Measurements from ENCODE around the gene FILIP1.

Gene FILIP1

GRCh38 chr6:75257343-75258087 is 236.1 kb downstream of the FILIP1 start:
- DNase-seq (ENCODE audit: low read depth): no peak
- H3K4me3 ChIP-seq (ENCODE audit: low read depth, low read length): no peak overlapping the region
- TF ChIP-seq, protein P1, sequence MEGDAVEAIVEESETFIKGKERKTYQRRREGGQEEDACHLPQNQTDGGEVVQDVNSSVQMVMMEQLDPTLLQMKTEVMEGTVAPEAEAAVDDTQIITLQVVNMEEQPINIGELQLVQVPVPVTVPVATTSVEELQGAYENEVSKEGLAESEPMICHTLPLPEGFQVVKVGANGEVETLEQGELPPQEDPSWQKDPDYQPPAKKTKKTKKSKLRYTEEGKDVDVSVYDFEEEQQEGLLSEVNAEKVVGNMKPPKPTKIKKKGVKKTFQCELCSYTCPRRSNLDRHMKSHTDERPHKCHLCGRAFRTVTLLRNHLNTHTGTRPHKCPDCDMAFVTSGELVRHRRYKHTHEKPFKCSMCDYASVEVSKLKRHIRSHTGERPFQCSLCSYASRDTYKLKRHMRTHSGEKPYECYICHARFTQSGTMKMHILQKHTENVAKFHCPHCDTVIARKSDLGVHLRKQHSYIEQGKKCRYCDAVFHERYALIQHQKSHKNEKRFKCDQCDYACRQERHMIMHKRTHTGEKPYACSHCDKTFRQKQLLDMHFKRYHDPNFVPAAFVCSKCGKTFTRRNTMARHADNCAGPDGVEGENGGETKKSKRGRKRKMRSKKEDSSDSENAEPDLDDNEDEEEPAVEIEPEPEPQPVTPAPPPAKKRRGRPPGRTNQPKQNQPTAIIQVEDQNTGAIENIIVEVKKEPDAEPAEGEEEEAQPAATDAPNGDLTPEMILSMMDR (IDR thresholded peaks at IDR 0.05; ENCODE audit: low read depth, low read length, missing control alignments): no peak

- TF ChIP-seq, protein P1 (IDR thresholded peaks at IDR 0.05; ENCODE audit: low read depth, low read length, missing control alignments): no peak
- H3K4me3 ChIP-seq (ENCODE audit: low read depth, low read length): no peak overlapping the region
- no peak for DNase-seq (ENCODE audit: low read depth)
Observed at GRCh38 chr6:75250552-75250951, 243.0 kb downstream of the FILIP1 start.

- no peak overlapping the region for H3K4me3 ChIP-seq (ENCODE audit: low read depth, low read length)
- TF ChIP-seq, protein P1 (IDR thresholded peaks at IDR 0.05; ENCODE audit: low read depth, low read length, missing control alignments): no peak
- DNase-seq (ENCODE audit: low read depth): no peak
Observed at GRCh38 chr6:75249837-75250236, 243.8 kb downstream of the FILIP1 start.

- DNase-seq (ENCODE audit: low read depth): no peak
- no peak overlapping the region for H3K4me3 ChIP-seq (ENCODE audit: low read depth, low read length)
- TF ChIP-seq, protein P1 (IDR thresholded peaks at IDR 0.05; ENCODE audit: low read depth, low read length, missing control alignments): no peak
Observed at GRCh38 chr6:75246386-75246785, 247.2 kb downstream of the FILIP1 start.

DNA sequence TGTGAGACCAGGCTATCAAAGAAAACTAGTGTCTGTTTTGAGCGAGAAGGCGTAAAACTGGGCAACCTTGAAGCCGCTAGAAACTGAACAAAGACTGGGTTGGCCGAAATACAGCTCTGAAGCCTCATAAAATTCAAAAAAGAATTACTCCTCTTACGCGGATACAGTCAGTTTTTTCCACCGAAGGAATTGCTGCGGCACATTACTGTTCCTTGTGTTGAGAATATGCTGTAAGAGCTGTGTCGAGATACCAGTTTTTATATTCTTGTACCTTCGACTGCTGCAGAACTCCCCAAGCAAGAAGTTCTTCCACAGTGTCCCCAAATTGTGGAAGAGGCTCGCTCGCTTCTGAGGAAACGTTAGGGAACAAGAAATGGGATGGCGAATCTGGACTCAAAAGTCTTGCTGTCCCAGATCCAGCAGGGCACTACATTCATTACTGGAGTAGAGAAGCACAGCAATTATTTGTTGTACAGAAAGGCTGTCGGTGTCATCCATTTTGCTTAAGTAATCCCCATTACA is 249.5 kb downstream of the FILIP1 start:
- TF ChIP-seq, protein P1 (IDR thresholded peaks at IDR 0.05; ENCODE audit: low read depth, low read length, missing control alignments): no peak
- no peak for DNase-seq (ENCODE audit: low read depth)
- peak overlapping the region; percentile 95 for H3K4me3 ChIP-seq (ENCODE audit: low read depth, low read length)

DNA sequence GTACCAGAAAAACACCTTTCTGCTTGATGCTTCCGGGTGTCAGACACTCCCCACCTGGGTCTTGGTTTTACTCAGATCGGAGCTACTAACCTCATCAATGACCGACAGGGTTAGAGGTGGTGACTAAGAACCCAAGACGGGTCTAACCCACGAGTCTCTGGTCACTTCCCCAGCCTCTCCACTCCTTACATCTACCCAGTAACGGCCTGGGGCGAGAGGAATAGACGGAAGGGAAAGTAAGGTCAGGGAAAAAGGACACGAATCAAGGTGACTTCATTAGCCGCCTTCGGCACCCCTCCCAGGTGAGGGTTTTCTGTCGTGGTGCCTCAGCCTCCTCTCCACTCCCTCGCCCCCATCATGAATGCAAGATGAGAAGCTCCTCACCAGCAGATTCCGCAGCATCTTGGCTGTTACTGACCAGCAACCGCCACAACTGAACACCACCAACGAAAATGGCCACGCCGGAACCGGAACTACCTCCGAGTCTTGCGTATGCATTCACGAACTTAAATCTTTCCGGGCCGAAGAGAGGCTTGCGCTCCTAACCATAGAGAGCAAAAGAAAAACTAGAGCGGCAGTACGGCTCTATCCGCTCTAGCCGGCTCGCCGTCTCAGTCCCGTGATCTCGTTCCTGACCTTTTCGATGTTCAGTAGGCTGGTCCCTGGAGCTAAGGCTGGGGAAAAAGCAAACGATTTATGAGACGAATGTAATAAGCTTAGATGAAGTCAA is 250.1 kb downstream of the FILIP1 start, which contains the start of gene COX7A2:
Gene COX7A2 (minus strand): TSS at position 469 of the 730 bp plus-strand sequence. CDS start 67 bp downstream, at position 402.
- peak within 1 kb of the TSS; percentile 95 for H3K4me3 ChIP-seq (ENCODE audit: low read depth, low read length)
- peak; percentile 96 for DNase-seq (ENCODE audit: low read depth)
- TF ChIP-seq, protein P1 (IDR thresholded peaks at IDR 0.05; ENCODE audit: low read depth, low read length, missing control alignments): no peak

Measured in GM12864 (cell line).